K562 (cell line): ENCODE results near the gene FANCC.

ENCODE experiments used
- EP300 ChIP-seq: IDR thresholded peaks from 2 replicates; pipeline ENCODE4 v1.6.1; 2012; ENCODE audit warnings: low read length, improper control_type of control experiment
- ERF ChIP-seq: fragments of 450-650 bp; formaldehyde crosslinking; IDR thresholded peaks from 2 replicates; pipeline ENCODE4 v1.4.0; 2020; ENCODE audit warnings: mild to moderate bottlenecking, mixed read lengths
- MEF2A ChIP-seq: IDR thresholded peaks from 2 replicates; pipeline ENCODE4 v1.6.1; 2011; ENCODE audit warnings: low read depth, mild to moderate bottlenecking, low read length, moderate library complexity; ENCODE audit not compliant: control insufficient read depth
- POLR2A ChIP-seq: fragments of 450-650 bp; conservative IDR thresholded peaks from 2 replicates; pipeline ENCODE4 v1.6.1; 2016
- RBBP5 ChIP-seq: fragments of 200-600 bp; sonication (generic); IDR thresholded peaks from 2 replicates; pipeline ENCODE4 v1.6.1; 2012; ENCODE audit warnings: borderline replicate concordance, mild to moderate bottlenecking, low read length, control low read depth, inconsistent platforms; ENCODE audit not compliant: insufficient read depth, poor library complexity, severe bottlenecking
- TCF7 ChIP-seq: sonication (generic); IDR thresholded peaks from 2 replicates; pipeline ENCODE4 v1.6.1; 2016; ENCODE audit warnings: antibody characterized with exemption, borderline replicate concordance
- ZNF551 ChIP-seq: fragments of 250-450 bp; sonication (Bioruptor Pico); IDR thresholded peaks from 2 replicates; pipeline ENCODE4 v1.5.0; 2021; ENCODE audit warnings: mild to moderate bottlenecking, moderate library complexity
- TF ChIP-seq, protein P1 (sequence below), 3 experiments: IDR thresholded peaks in 2 of 3; conservative IDR thresholded peaks in 1 of 3; 2 replicates each; pipeline ENCODE4 v1.5.1; 2011 to 2012; ENCODE audit warnings: low read length in 3 of 3, mild to moderate bottlenecking in 3 of 3, control low read depth in 2 of 3, improper control_type of control experiment in 1 of 3, inconsistent platforms in 1 of 3, low read depth in 1 of 3, mixed read lengths in 1 of 3, moderate library complexity in 1 of 3; ENCODE audit not compliant: insufficient read depth in 2 of 3

DNA sequence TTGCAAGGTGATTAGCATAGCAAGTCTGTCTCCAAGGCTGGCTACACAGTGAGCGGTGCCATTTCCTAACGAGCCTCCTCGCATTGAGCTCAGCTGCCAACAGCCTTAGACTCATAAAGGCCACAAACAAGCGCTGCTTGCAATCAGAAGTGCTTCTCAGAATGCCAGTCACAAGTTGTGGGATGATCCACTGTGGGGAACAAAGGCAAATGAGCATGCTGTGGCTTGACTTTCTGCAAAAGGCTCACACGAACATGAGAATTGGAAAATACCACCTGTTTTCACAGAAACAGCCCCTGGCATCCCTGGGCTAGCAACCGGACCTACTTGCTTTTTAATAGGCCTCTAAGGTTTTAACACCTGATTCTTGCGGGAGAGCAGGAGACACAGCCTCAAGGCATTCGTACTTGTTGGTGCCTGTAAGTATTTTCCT lies 215.5 kb downstream of the FANCC start:
- TF ChIP-seq POLR2A (no peak), TCF7 (no peak), RBBP5 (no peak), ERF (CRISPR knock-in tag) (no peak), MEF2A (no peak), ZNF551 (no peak), EP300 (no peak)
- TF ChIP-seq, protein P1, sequence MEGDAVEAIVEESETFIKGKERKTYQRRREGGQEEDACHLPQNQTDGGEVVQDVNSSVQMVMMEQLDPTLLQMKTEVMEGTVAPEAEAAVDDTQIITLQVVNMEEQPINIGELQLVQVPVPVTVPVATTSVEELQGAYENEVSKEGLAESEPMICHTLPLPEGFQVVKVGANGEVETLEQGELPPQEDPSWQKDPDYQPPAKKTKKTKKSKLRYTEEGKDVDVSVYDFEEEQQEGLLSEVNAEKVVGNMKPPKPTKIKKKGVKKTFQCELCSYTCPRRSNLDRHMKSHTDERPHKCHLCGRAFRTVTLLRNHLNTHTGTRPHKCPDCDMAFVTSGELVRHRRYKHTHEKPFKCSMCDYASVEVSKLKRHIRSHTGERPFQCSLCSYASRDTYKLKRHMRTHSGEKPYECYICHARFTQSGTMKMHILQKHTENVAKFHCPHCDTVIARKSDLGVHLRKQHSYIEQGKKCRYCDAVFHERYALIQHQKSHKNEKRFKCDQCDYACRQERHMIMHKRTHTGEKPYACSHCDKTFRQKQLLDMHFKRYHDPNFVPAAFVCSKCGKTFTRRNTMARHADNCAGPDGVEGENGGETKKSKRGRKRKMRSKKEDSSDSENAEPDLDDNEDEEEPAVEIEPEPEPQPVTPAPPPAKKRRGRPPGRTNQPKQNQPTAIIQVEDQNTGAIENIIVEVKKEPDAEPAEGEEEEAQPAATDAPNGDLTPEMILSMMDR (IDR thresholded peaks at IDR 0.05 in 2 of 3, conservative IDR thresholded peaks at IDR 0.05 in 1 of 3; ENCODE audit: insufficient read depth in 2 of 3, low read depth in 1 of 3, low read length in 3 of 3), result no peak
